Suprapubic skin (tissue), 4 donors: ENCODE results near the gene APCS.

Source experiments
- POLR2A ChIP-seq, 2 donors: fragments of 450-650 bp; IDR thresholded peaks; one replicate each; pipeline ENCODE4 v1.6.1; 2017; ENCODE audit warnings: antibody characterized with exemption in 2 of 2, mild to moderate bottlenecking in 2 of 2, moderate library complexity in 2 of 2
- POLR2AphosphoS5 ChIP-seq, 3 donors: sonication (generic); formaldehyde crosslinking; IDR thresholded peaks; one replicate each; pipeline ENCODE4 v1.6.1; 2017; ENCODE audit warnings: antibody characterized with exemption in 3 of 3
- TF ChIP-seq, protein P1 (sequence below), 2 donors: fragments of 200-600 bp in 1 of 2; fragments of 450-650 bp in 1 of 2; sonication (generic) in 1 of 2; IDR thresholded peaks; one replicate each; pipeline ENCODE4 v1.5.1; 2016 to 2019; ENCODE audit warnings: antibody characterized with exemption in 2 of 2, mild to moderate bottlenecking in 1 of 2, moderate library complexity in 1 of 2

DNA sequence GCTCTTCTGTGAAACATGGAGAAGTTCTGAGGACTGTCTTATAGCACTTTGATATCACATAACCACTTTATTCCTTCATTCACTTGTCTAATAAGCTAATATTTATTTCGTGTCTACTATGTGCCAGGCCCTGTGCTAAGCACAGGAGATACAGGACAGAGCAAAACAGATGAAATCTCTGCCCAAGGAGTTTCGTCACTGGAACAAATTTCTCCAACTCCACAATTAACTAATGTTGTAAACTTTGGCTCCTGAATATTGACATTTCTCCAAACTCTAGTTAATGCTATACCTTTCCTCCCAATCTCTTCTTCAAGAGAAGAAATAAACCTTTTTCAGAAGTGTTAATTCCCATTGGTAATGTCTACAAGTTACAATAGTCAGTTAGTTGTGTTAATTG lies 27.0 kb upstream of the APCS start:
- TF ChIP-seq, protein P1, sequence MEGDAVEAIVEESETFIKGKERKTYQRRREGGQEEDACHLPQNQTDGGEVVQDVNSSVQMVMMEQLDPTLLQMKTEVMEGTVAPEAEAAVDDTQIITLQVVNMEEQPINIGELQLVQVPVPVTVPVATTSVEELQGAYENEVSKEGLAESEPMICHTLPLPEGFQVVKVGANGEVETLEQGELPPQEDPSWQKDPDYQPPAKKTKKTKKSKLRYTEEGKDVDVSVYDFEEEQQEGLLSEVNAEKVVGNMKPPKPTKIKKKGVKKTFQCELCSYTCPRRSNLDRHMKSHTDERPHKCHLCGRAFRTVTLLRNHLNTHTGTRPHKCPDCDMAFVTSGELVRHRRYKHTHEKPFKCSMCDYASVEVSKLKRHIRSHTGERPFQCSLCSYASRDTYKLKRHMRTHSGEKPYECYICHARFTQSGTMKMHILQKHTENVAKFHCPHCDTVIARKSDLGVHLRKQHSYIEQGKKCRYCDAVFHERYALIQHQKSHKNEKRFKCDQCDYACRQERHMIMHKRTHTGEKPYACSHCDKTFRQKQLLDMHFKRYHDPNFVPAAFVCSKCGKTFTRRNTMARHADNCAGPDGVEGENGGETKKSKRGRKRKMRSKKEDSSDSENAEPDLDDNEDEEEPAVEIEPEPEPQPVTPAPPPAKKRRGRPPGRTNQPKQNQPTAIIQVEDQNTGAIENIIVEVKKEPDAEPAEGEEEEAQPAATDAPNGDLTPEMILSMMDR (IDR thresholded peaks at IDR 0.05), result no peak
- TF ChIP-seq POLR2AphosphoS5 (IDR thresholded peaks at IDR 0.05) (no peak), POLR2A (IDR thresholded peaks at IDR 0.05) (no peak)
